H1 (cell line): ENCODE results near the gene PPID. TPM values are rescaled to one million over a fixed set of nuclear protein-coding genes. Genes with fewer than 3 reads are reported as not detected.

Experiments
- CTCF ChIA-PET: fragments of 300-600 bp; sonication (Branson Sonifier 250); formaldehyde crosslinking; loops from one replicate; lab custom pipeline; 2021; ENCODE audit not compliant: partially characterized antibody; lab: Charles Lee
- POLR2A ChIA-PET: fragments of 300-600 bp; sonication (Branson Sonifier 250); formaldehyde crosslinking; loops from one replicate; lab custom pipeline; 2021; ENCODE audit warnings: inconsistent platforms; ENCODE audit not compliant: partially characterized antibody; lab: Charles Lee
- DNase-seq, 2 experiments: peaks; one replicate each; pipeline versions ENCODE4 v3.0.0 to v3.0.0-alpha.2; 2010 to 2022; ENCODE audit warnings: low spot score in 2 of 2, low read depth in 1 of 2, mixed read lengths in 1 of 2
- FAIRE-seq: peaks from 2 replicates; lab custom pipeline; 2011; peaks lifted over from hg19 to GRCh38; lab: Jason Lieb, UNC
- H2AFZ ChIP-seq: 2 replicates; pipeline ENCODE4 v1.8.1; 2012; ENCODE audit warnings: low read length, inconsistent platforms
- H2AK5ac ChIP-seq: 2 replicates; pipeline ENCODE4 v1.6.1; 2013; ENCODE audit warnings: low read depth, low read length
- H2BK120ac ChIP-seq: replicated peaks from 2 replicates; pipeline ENCODE3; 2013; ENCODE audit warnings: low read depth, low read length, inconsistent platforms
- H2BK12ac ChIP-seq: 2 replicates; pipeline ENCODE4 v1.6.1; 2013; ENCODE audit warnings: low read depth, low read length
- H2BK15ac ChIP-seq: 2 replicates; pipeline ENCODE4 v1.6.1; 2013; ENCODE audit warnings: low read length
- H2BK20ac ChIP-seq: 2 replicates; pipeline ENCODE4 v1.6.1; 2013; ENCODE audit warnings: low read length
- H2BK5ac ChIP-seq: 2 replicates; pipeline ENCODE4 v1.6.1; 2013; ENCODE audit warnings: low read depth, low read length
- H3K14ac ChIP-seq: 2 replicates; pipeline ENCODE4 v1.6.1; 2013; ENCODE audit warnings: inconsistent platforms; ENCODE audit not compliant: insufficient read length
- H3K18ac ChIP-seq: 2 replicates; pipeline ENCODE4 v1.6.1; 2013; ENCODE audit warnings: low read length; ENCODE audit errors: extremely low read depth
- H3K23ac ChIP-seq: 2 replicates; pipeline ENCODE4 v1.6.1; 2013; ENCODE audit warnings: inconsistent platforms; ENCODE audit not compliant: insufficient read length
- H3K23me2 ChIP-seq: 2 replicates; pipeline ENCODE4 v1.6.1; 2013; ENCODE audit warnings: low read depth, low read length
- H3K27ac ChIP-seq: 2 replicates; pipeline ENCODE4 v1.6.1; 2011; ENCODE audit warnings: low read depth, low read length, inconsistent platforms
- H3K27me3 ChIP-seq, 4 experiments: replicated peaks in 1 of 4; 1 replicate in 1 of 4; 2 replicates in 3 of 4; pipeline versions ENCODE4 v1.6.1 to v1.8.1; 2011 to 2013; ENCODE audit warnings: low read length in 3 of 4, mild to moderate bottlenecking in 3 of 4, inconsistent platforms in 2 of 4, mixed read lengths in 2 of 4, moderate library complexity in 1 of 4; ENCODE audit not compliant: control insufficient read depth in 3 of 4, insufficient read depth in 3 of 4; ENCODE audit errors: extremely low read depth in 1 of 4
- H3K36me3 ChIP-seq, 4 experiments: 2 replicates each; pipeline versions ENCODE4 v1.6.1 to v1.8.1; 2011 to 2013; ENCODE audit warnings: mild to moderate bottlenecking in 4 of 4, low read length in 3 of 4, moderate library complexity in 2 of 4, control low read depth in 1 of 4, inconsistent platforms in 1 of 4; ENCODE audit not compliant: insufficient read depth in 4 of 4, control insufficient read depth in 2 of 4
- H3K4ac ChIP-seq: replicated peaks from 2 replicates; pipeline ENCODE3; 2013; ENCODE audit warnings: low read length, low read depth, mixed read lengths, inconsistent platforms; ENCODE audit not compliant: insufficient read length
- H3K4me1 ChIP-seq, 4 experiments: replicated peaks in 1 of 4; 1 replicate in 1 of 4; 2 replicates in 3 of 4; pipeline versions ENCODE4 v1.6.1 to v1.8.1; 2011 to 2013; ENCODE audit warnings: low read length in 3 of 4, inconsistent platforms in 2 of 4, mixed read lengths in 1 of 4; ENCODE audit not compliant: insufficient read depth in 4 of 4, control insufficient read depth in 3 of 4
- H3K4me2 ChIP-seq, 2 experiments: 2 replicates each; pipeline versions ENCODE4 v1.6.1 to v1.8.1; 2011 to 2013; ENCODE audit warnings: low read depth in 2 of 2, low read length in 2 of 2, control low read depth in 1 of 2, inconsistent platforms in 1 of 2, mild to moderate bottlenecking in 1 of 2; ENCODE audit not compliant: insufficient read depth in 1 of 2
- H3K4me3 ChIP-seq, 4 experiments: fragments of 200-600, 300-600 bp in 1 of 4; sonication (generic), shearing (Covaris generic), sonication (Bioruptor Twin) in 1 of 4; 2 replicates each; pipeline versions ENCODE4 v1.5.1 to v1.8.1; 2011 to 2016; ENCODE audit warnings: low read length in 4 of 4, low read depth in 3 of 4, control low read depth in 2 of 4, inconsistent platforms in 2 of 4, mild to moderate bottlenecking in 2 of 4, mixed read lengths in 1 of 4, moderate library complexity in 1 of 4; ENCODE audit not compliant: insufficient read depth in 2 of 4; ENCODE audit errors: extremely low read depth in 1 of 4
- H3K56ac ChIP-seq: replicated peaks from 2 replicates; pipeline ENCODE3; 2013; ENCODE audit warnings: low read depth, mild to moderate bottlenecking, mixed read lengths, low read length, inconsistent platforms; ENCODE audit not compliant: insufficient read length
- H3K79me1 ChIP-seq: 2 replicates; pipeline ENCODE4 v1.6.1; 2013; ENCODE audit warnings: low read depth, low read length, control low read depth
- H3K79me2 ChIP-seq, 2 experiments: 2 replicates each; pipeline versions ENCODE4 v1.6.1 to v1.8.1; 2012 to 2013; ENCODE audit warnings: low read length in 2 of 2, mild to moderate bottlenecking in 2 of 2, inconsistent platforms in 1 of 2; ENCODE audit not compliant: insufficient read depth in 2 of 2, control insufficient read depth in 1 of 2
- H3K9ac ChIP-seq, 4 experiments: replicated peaks in 1 of 4; 1 replicate in 1 of 4; 2 replicates in 3 of 4; pipeline versions ENCODE4 v1.6.1 to v1.8.1; 2011 to 2013; ENCODE audit warnings: low read depth in 3 of 4, low read length in 3 of 4, control low read depth in 2 of 4, mild to moderate bottlenecking in 2 of 4, moderate library complexity in 2 of 4, inconsistent platforms in 1 of 4; ENCODE audit errors: extremely low read depth in 1 of 4
- H3K9me3 ChIP-seq, 2 experiments: 2 replicates each; pipeline versions ENCODE4 v1.6.1 to v1.8.1; 2012 to 2013; ENCODE audit warnings: mild to moderate bottlenecking in 2 of 2, moderate library complexity in 2 of 2, control low read depth in 1 of 2, inconsistent platforms in 1 of 2, low read depth in 1 of 2, low read length in 1 of 2, mixed read lengths in 1 of 2; ENCODE audit not compliant: insufficient read depth in 2 of 2
- H4K20me1 ChIP-seq, 2 experiments: replicated peaks in 1 of 2; 2 replicates each; pipeline versions ENCODE3 to v1.8.1; 2011 to 2013; ENCODE audit warnings: inconsistent platforms in 2 of 2, low read length in 2 of 2, mild to moderate bottlenecking in 1 of 2; ENCODE audit not compliant: insufficient read depth in 2 of 2, control insufficient read depth in 1 of 2
- H4K5ac ChIP-seq: 2 replicates; pipeline ENCODE4 v1.6.1; 2013; ENCODE audit warnings: low read length, low read depth, mixed read lengths, inconsistent platforms; ENCODE audit not compliant: insufficient read length
- H4K8ac ChIP-seq: 2 replicates; pipeline ENCODE4 v1.8.0; 2013; ENCODE audit warnings: mild to moderate bottlenecking, moderate library complexity, low read length, inconsistent platforms; ENCODE audit not compliant: insufficient read depth; ENCODE audit errors: extremely low read depth
- H4K91ac ChIP-seq: replicated peaks from 2 replicates; pipeline ENCODE3; 2013; ENCODE audit warnings: low read length, mixed read lengths, inconsistent platforms; ENCODE audit not compliant: insufficient read length
- BACH1 ChIP-seq: IDR thresholded peaks from 2 replicates; pipeline ENCODE4 v1.6.1; 2012; ENCODE audit warnings: low read length, improper control_type of control experiment
- JUN ChIP-seq: IDR thresholded peaks from 2 replicates; pipeline ENCODE4 v1.6.1; 2011; ENCODE audit warnings: low read depth, mild to moderate bottlenecking, improper control_type of control experiment, low read length
- NANOG ChIP-seq: IDR thresholded peaks from 2 replicates; pipeline ENCODE4 v1.6.1; 2011; ENCODE audit warnings: low read length, low read depth, mild to moderate bottlenecking, inconsistent platforms; ENCODE audit not compliant: insufficient read depth, poor library complexity, severe bottlenecking
- WGBS, 2 experiments: shearing (Covaris generic) in 1 of 2; methylation state at CpG; one replicate each; pipeline versions ENCODE4 v1.1.6 to v1.1.7; 2013 to 2015; ENCODE audit warnings: low lambda C conversion rate in 2 of 2, mixed read lengths in 2 of 2, inconsistent platforms in 1 of 2, low coverage in 1 of 2, missing lambda C conversion rate in 1 of 2; ENCODE audit not compliant: insufficient replicate concordance in 2 of 2, insufficient coverage in 1 of 2, insufficient read length in 1 of 2; ENCODE audit errors: extremely low coverage in 1 of 2, missing lambda C conversion rate in 1 of 2; 5-methylcytosine and 5-hydroxymethylcytosine counted together
- polyA plus RNA-seq, 7 experiments: library from polyadenylated mRNA; depleted of rRNA in 3 of 7; stranded (reverse) in 5 of 7; unstranded in 2 of 7; fragments of >200 nt in 5 of 7; fragments of 200-250 nt in 2 of 7; gene quantifications; 1 replicate in 5 of 7; 2 replicates in 1 of 7; 4 replicates in 1 of 7; pipeline versions ENCODE4 v1.2.1 to v1.2.3, GENCODE V29; 2011 to 2013; ENCODE audit warnings: missing spikeins in 2 of 7, mixed read lengths in 2 of 7
- total RNA-seq: library from RNA; stranded (reverse); fragmentation: NEBNext Ultra II Directional; extraction: Animal tissue kit (Norgen Biotek cat#: 25700); gene quantifications from 2 replicates; pipeline ENCODE4 v1.2.1, GENCODE V29; 2021

Gene PPID
- total and polyA plus RNA-seq, 2 of the 8 experiments (the other 6 are each of a cell fraction or from before 2014, with no cell fraction given): 20.2 to 53.2 TPM

- CTCF ChIA-PET: interaction anchor here (1.0 kb wide), 2 partner anchors 12 to 468 kb away, joined by 3 read pairs; no protein-coding TSS in a partner anchor
- WGBS, 2 experiments: 84% methylated on average over 6 of the region's 6 CpGs; no CpG with 5 or more reads in 1 of the 2 experiments
- TF ChIP-seq BACH1 (no peak), JUN (no peak), NANOG (no peak)
Measured at GRCh38 chr4:158726633-158727032, 3.4 kb upstream of the PPID start.

More at GRCh38 chr4:158726633-158727032, 3.4 kb upstream of the PPID start:
- POLR2A ChIA-PET: no interaction called here
- H3K36me3 ChIP-seq: no peaks in the 10 kb centered on the region
- no peak overlapping the region for H2AFZ ChIP-seq
- H3K9me3 ChIP-seq: no peaks in the 10 kb centered on the region
- H3K9ac ChIP-seq: no peak overlapping the region
- peaks cover 7% of the 10 kb centered on the region for H3K23me2 ChIP-seq
- H4K8ac ChIP-seq: no peak overlapping the region
- H4K5ac ChIP-seq: no peak overlapping the region
- no peak overlapping the region for H3K4me3 ChIP-seq
- no peak overlapping the region for H3K4me2 ChIP-seq
- no peak overlapping the region for H3K23ac ChIP-seq
- H2BK5ac ChIP-seq: no peak overlapping the region
- no peak overlapping the region for H2BK120ac ChIP-seq
- no peak overlapping the region for H3K27ac ChIP-seq
- no peak for DNase-seq
- no peak overlapping the region for H2AK5ac ChIP-seq
- no peak overlapping the region for H3K56ac ChIP-seq
- no peak for FAIRE-seq
- H3K4ac ChIP-seq: no peak overlapping the region
- no peak overlapping the region for H3K18ac ChIP-seq
- peaks cover 0 to 3% (median 0%) of the 10 kb centered on the region in 4 experiments; a peak in 2 of 7 replicates for H3K4me1 ChIP-seq
- peaks cover 0 to 13% of the 10 kb centered on the region in 2 experiments; a peak in 2 of 4 replicates for H3K79me2 ChIP-seq
- no peak overlapping the region for H2BK20ac ChIP-seq
- H2BK12ac ChIP-seq: no peak overlapping the region
- no peaks in the 10 kb centered on the region for H4K20me1 ChIP-seq
- no peaks in the 10 kb centered on the region for H3K79me1 ChIP-seq
- no peak overlapping the region for H3K14ac ChIP-seq
- H4K91ac ChIP-seq: no peak overlapping the region
- H3K27me3 ChIP-seq: no peaks in the 10 kb centered on the region; a peak in 1 of 7 replicates
- H2BK15ac ChIP-seq: no peak overlapping the region
